ENCODE measurements around the gene CALN1. TPM values are rescaled to one million over a fixed set of nuclear protein-coding genes. Genes with fewer than 3 reads are reported as not detected.

Gene CALN1
- polyA plus RNA-seq, 1 donor from 2014 or later, result 7.8 TPM

DNA sequence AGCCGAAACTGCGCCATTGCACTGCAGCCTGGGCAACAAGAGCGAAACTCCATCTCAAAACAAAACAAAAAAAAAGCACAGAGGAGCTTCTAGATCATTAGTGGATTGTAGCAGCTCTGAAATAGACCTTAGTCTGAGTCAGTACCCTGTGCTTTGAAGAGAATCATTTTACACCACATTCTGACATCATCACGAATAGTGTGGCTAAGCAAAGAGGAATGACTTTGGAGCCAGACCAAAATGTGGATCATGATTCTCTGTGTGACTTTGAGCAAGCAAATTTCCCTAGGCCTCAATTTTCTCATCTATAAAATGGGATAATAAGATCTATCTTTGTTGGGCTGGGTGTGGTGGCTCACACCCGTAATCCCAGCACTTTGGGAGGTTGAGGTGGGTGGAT, 618.9 kb downstream of the CALN1 start:
- H3K36me3 ChIP-seq (ENCODE audit: insufficient read depth, low read length), result no peaks in the 10 kb centered on the region
- H2AFZ ChIP-seq (ENCODE audit: low read depth, low read length), result no peak overlapping the region
- H3F3A ChIP-seq (ENCODE audit: insufficient read depth, low read length, poor library complexity, severe bottlenecking), result no peaks in the 10 kb centered on the region
- H3K4me2 ChIP-seq (ENCODE audit: low read length), result no peak overlapping the region
- no peaks in the 10 kb centered on the region for H3K9me3 ChIP-seq (ENCODE audit: low read length)
- no peaks in the 10 kb centered on the region for H3K27me3 ChIP-seq (ENCODE audit: insufficient read depth, low read depth, low read length)
- no peak overlapping the region for H3K9ac ChIP-seq (ENCODE audit: low read length)
- no peak overlapping the region for H3K4me3 ChIP-seq (ENCODE audit: low read length)
- no peaks in the 10 kb centered on the region for H4K20me1 ChIP-seq (ENCODE audit: insufficient read depth)
- H3K9me2 ChIP-seq (ENCODE audit: insufficient read depth, low read length), result no peaks in the 10 kb centered on the region
- H3K27ac ChIP-seq (ENCODE audit: low read length), result no peak overlapping the region
- TF ChIP-seq, protein P1, sequence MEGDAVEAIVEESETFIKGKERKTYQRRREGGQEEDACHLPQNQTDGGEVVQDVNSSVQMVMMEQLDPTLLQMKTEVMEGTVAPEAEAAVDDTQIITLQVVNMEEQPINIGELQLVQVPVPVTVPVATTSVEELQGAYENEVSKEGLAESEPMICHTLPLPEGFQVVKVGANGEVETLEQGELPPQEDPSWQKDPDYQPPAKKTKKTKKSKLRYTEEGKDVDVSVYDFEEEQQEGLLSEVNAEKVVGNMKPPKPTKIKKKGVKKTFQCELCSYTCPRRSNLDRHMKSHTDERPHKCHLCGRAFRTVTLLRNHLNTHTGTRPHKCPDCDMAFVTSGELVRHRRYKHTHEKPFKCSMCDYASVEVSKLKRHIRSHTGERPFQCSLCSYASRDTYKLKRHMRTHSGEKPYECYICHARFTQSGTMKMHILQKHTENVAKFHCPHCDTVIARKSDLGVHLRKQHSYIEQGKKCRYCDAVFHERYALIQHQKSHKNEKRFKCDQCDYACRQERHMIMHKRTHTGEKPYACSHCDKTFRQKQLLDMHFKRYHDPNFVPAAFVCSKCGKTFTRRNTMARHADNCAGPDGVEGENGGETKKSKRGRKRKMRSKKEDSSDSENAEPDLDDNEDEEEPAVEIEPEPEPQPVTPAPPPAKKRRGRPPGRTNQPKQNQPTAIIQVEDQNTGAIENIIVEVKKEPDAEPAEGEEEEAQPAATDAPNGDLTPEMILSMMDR (IDR thresholded peaks at IDR 0.05; ENCODE audit: poor library complexity, severe bottlenecking), result no peak
- TF ChIP-seq MXI1 (conservative IDR thresholded peaks at IDR 0.05; ENCODE audit: poor library complexity, severe bottlenecking), result no peak
- no peak for TF ChIP-seq POLR2AphosphoS5 (IDR thresholded peaks at IDR 0.05)
- H3K79me2 ChIP-seq (replicated peaks; ENCODE audit: insufficient read depth, low read length), result no peaks in the 10 kb centered on the region

DNA sequence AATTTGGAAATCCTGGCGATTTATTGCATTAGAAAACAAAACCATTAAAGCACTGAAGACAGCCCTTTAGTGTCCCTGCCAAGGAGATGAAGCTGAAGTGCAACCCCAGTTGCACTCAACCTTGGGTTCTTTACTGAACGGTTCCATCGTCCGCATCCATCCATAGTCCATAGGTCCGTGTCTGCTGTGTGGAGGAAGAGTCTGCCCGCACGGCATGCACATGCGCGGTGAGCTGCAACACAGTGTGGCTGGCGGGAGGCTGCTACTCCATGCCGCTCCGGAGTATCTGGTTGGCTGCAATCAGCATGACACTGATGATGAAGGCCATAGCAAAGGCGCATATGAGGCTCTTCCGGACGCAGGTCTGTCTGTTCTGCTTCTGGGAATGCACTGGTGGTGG, 624.6 kb downstream of the CALN1 start:
- H3F3A ChIP-seq (ENCODE audit: insufficient read depth, low read length, poor library complexity, severe bottlenecking), result no peaks in the 10 kb centered on the region
- no peak overlapping the region for H3K4me3 ChIP-seq (ENCODE audit: low read length)
- H3K27ac ChIP-seq (ENCODE audit: low read length), result no peak overlapping the region
- H3K79me2 ChIP-seq (replicated peaks; ENCODE audit: insufficient read depth, low read length), result no peaks in the 10 kb centered on the region
- no peaks in the 10 kb centered on the region for H4K20me1 ChIP-seq (ENCODE audit: insufficient read depth)
- H3K4me2 ChIP-seq (ENCODE audit: low read length), result no peak overlapping the region
- no peak overlapping the region for H3K9ac ChIP-seq (ENCODE audit: low read length)
- H3K36me3 ChIP-seq (ENCODE audit: insufficient read depth, low read length), result no peaks in the 10 kb centered on the region
- no peak overlapping the region for H2AFZ ChIP-seq (ENCODE audit: low read depth, low read length)
- H3K27me3 ChIP-seq (ENCODE audit: insufficient read depth, low read depth, low read length), result no peaks in the 10 kb centered on the region
- no peak for TF ChIP-seq TAF1 (IDR thresholded peaks at IDR 0.05; ENCODE audit: low read depth)
- TF ChIP-seq MXI1 (conservative IDR thresholded peaks at IDR 0.05; ENCODE audit: poor library complexity, severe bottlenecking), result no peak
- no peak for TF ChIP-seq EP300 (conservative IDR thresholded peaks at IDR 0.05; ENCODE audit: poor library complexity, severe bottlenecking)
- TF ChIP-seq EZH2 (IDR thresholded peaks at IDR 0.05; ENCODE audit: borderline replicate concordance, insufficient read depth, low read length, poor library complexity, severe bottlenecking), result no peak
- TF ChIP-seq RAD21 (conservative IDR thresholded peaks at IDR 0.05), result no peak
- no peak for TF ChIP-seq POLR2AphosphoS5 (IDR thresholded peaks at IDR 0.05)
- no peak for TF ChIP-seq SMC3 (conservative IDR thresholded peaks at IDR 0.05; ENCODE audit: poor library complexity)
- TF ChIP-seq, protein P1 (IDR thresholded peaks at IDR 0.05; ENCODE audit: poor library complexity, severe bottlenecking), result no peak
- TF ChIP-seq, protein P2, sequence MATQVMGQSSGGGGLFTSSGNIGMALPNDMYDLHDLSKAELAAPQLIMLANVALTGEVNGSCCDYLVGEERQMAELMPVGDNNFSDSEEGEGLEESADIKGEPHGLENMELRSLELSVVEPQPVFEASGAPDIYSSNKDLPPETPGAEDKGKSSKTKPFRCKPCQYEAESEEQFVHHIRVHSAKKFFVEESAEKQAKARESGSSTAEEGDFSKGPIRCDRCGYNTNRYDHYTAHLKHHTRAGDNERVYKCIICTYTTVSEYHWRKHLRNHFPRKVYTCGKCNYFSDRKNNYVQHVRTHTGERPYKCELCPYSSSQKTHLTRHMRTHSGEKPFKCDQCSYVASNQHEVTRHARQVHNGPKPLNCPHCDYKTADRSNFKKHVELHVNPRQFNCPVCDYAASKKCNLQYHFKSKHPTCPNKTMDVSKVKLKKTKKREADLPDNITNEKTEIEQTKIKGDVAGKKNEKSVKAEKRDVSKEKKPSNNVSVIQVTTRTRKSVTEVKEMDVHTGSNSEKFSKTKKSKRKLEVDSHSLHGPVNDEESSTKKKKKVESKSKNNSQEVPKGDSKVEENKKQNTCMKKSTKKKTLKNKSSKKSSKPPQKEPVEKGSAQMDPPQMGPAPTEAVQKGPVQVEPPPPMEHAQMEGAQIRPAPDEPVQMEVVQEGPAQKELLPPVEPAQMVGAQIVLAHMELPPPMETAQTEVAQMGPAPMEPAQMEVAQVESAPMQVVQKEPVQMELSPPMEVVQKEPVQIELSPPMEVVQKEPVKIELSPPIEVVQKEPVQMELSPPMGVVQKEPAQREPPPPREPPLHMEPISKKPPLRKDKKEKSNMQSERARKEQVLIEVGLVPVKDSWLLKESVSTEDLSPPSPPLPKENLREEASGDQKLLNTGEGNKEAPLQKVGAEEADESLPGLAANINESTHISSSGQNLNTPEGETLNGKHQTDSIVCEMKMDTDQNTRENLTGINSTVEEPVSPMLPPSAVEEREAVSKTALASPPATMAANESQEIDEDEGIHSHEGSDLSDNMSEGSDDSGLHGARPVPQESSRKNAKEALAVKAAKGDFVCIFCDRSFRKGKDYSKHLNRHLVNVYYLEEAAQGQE (IDR thresholded peaks at IDR 0.05; ENCODE audit: borderline replicate concordance), result no peak
- peaks cover 16% of the 10 kb centered on the region for H3K9me3 ChIP-seq (ENCODE audit: low read length)
- H3K9me2 ChIP-seq (ENCODE audit: insufficient read depth, low read length), result no peaks in the 10 kb centered on the region

Measured in neural cell (in vitro differentiated cells).